ENCODE measurements around the gene SPACA9.

Gene SPACA9

GRCh38 chr9:132876849-132877248 lies 1.8 kb upstream of the SPACA9 start:
- DNase-seq (ENCODE audit: low read depth): no peak
- no peak overlapping the region for H3K4me3 ChIP-seq (ENCODE audit: low read depth, low read length)
- TF ChIP-seq CTCF (IDR thresholded peaks at IDR 0.05; ENCODE audit: insufficient read depth, low read depth, low read length, missing control alignments): no peak

- DNase-seq (ENCODE audit: low read depth): no peak
- no peak overlapping the region for H3K4me3 ChIP-seq (ENCODE audit: low read depth, low read length)
- TF ChIP-seq CTCF (IDR thresholded peaks at IDR 0.05; ENCODE audit: insufficient read depth, low read depth, low read length, missing control alignments): no peak
Measured at GRCh38 chr9:132877458-132877823, 1.3 kb upstream of the SPACA9 start.

- peak; percentile 80 for DNase-seq (ENCODE audit: low read depth)
- no peak for TF ChIP-seq CTCF (IDR thresholded peaks at IDR 0.05; ENCODE audit: insufficient read depth, low read depth, low read length, missing control alignments)
- H3K4me3 ChIP-seq (ENCODE audit: low read depth, low read length): peak within 1 kb of the TSS; percentile 100
Measured at GRCh38 chr9:132877824-132878694, 639 bp upstream of the SPACA9 start, which contains the start of gene AK8. TSS of gene AK8 (minus strand) at chr9:132878284. CDS start at chr9:132878255, 29 bp downstream.

- H3K4me3 ChIP-seq (ENCODE audit: low read depth, low read length): no peak overlapping the region
- DNase-seq (ENCODE audit: low read depth): no peak
- TF ChIP-seq CTCF (IDR thresholded peaks at IDR 0.05; ENCODE audit: insufficient read depth, low read depth, low read length, missing control alignments): no peak
Measured at GRCh38 chr9:132879457-132880323, 992 bp downstream of the SPACA9 start.

GRCh38 chr9:132880324-132880661 lies 1.6 kb downstream of the SPACA9 start:
- no peak overlapping the region for H3K4me3 ChIP-seq (ENCODE audit: low read depth, low read length)
- DNase-seq (ENCODE audit: low read depth): no peak
- no peak for TF ChIP-seq CTCF (IDR thresholded peaks at IDR 0.05; ENCODE audit: insufficient read depth, low read depth, low read length, missing control alignments)

GRCh38 chr9:132881826-132882225 lies 3.1 kb downstream of the SPACA9 start:
- TF ChIP-seq CTCF (IDR thresholded peaks at IDR 0.05; ENCODE audit: insufficient read depth, low read depth, low read length, missing control alignments): no peak
- H3K4me3 ChIP-seq (ENCODE audit: low read depth, low read length): no peak overlapping the region
- no peak for DNase-seq (ENCODE audit: low read depth)
